Astrocyte (in vitro differentiated cells and primary cell): Measurements from ENCODE around the gene CDC14B. TPM values are rescaled to one million over a fixed set of nuclear protein-coding genes. Genes with fewer than 3 reads are reported as not detected.

ENCODE experiments used
- DNase-seq: peaks from one replicate; pipeline ENCODE4 v3.0.0-alpha.2; 2010; ENCODE audit warnings: low read depth
- FAIRE-seq: peaks from 2 replicates; lab custom pipeline; 2011; peaks lifted over from hg19 to GRCh38; lab: Jason Lieb, UNC
- H2AFZ ChIP-seq: 2 replicates; pipeline ENCODE4 v1.6.0; 2012; ENCODE audit warnings: low read depth, low read length, inconsistent platforms
- H3K27ac ChIP-seq: 2 replicates; pipeline ENCODE4 v1.5.1; 2011; ENCODE audit warnings: low read depth, low read length, inconsistent platforms
- H3K27me3 ChIP-seq: 2 replicates; pipeline ENCODE4 v1.6.0; 2011; ENCODE audit warnings: low read length, inconsistent platforms; ENCODE audit not compliant: insufficient read depth
- H3K36me3 ChIP-seq: 2 replicates; pipeline ENCODE4 v1.5.1; 2011; ENCODE audit warnings: low read length, inconsistent platforms; ENCODE audit not compliant: insufficient read depth
- H3K4me1 ChIP-seq: 2 replicates; pipeline ENCODE4 v1.5.1; 2011; ENCODE audit warnings: low read length, inconsistent platforms; ENCODE audit not compliant: insufficient read depth
- H3K4me2 ChIP-seq: 2 replicates; pipeline ENCODE4 v1.6.0; 2012; ENCODE audit warnings: low read length, inconsistent platforms
- H3K4me3 ChIP-seq: 2 replicates; pipeline ENCODE4 v1.5.1; 2011; ENCODE audit warnings: low read depth, mild to moderate bottlenecking, low read length, inconsistent platforms; ENCODE audit not compliant: insufficient read depth
- H3K79me2 ChIP-seq: 2 replicates; pipeline ENCODE4 v1.6.0; 2012; ENCODE audit warnings: mild to moderate bottlenecking, low read length, inconsistent platforms; ENCODE audit not compliant: insufficient read depth
- H3K9ac ChIP-seq: 2 replicates; pipeline ENCODE4 v1.6.0; 2012; ENCODE audit warnings: mild to moderate bottlenecking, low read length, inconsistent platforms
- H3K9me3 ChIP-seq: 2 replicates; pipeline ENCODE4 v1.5.1; 2012; ENCODE audit warnings: low read depth, mild to moderate bottlenecking, low read length, inconsistent platforms; ENCODE audit not compliant: insufficient read depth
- H4K20me1 ChIP-seq: 2 replicates; pipeline ENCODE4 v1.6.0; 2012; ENCODE audit warnings: low read length, inconsistent platforms; ENCODE audit not compliant: insufficient read depth
- H3K27ac Mint-ChIP-seq: one replicate; pipeline ENCODE4 v1.8.0; 2021; ENCODE audit warnings: mild to moderate bottlenecking, mixed read lengths; ENCODE audit not compliant: unreplicated experiment
- H3K27me3 Mint-ChIP-seq: one replicate; pipeline ENCODE4 v1.8.0; 2021; ENCODE audit warnings: low read depth, mixed read lengths; ENCODE audit not compliant: unreplicated experiment
- H3K36me3 Mint-ChIP-seq: one replicate; pipeline ENCODE4 v1.8.0; 2021; ENCODE audit warnings: low read depth, mixed read lengths; ENCODE audit not compliant: unreplicated experiment
- H3K4me1 Mint-ChIP-seq: one replicate; pipeline ENCODE4 v1.8.0; 2021; ENCODE audit warnings: low read depth, mixed read lengths; ENCODE audit not compliant: unreplicated experiment
- H3K4me3 Mint-ChIP-seq: one replicate; pipeline ENCODE4 v1.8.0; 2021; ENCODE audit warnings: mild to moderate bottlenecking, moderate library complexity, mixed read lengths; ENCODE audit not compliant: unreplicated experiment
- H3K9me3 Mint-ChIP-seq: one replicate; pipeline ENCODE4 v1.8.0; 2021; ENCODE audit warnings: mild to moderate bottlenecking, mixed read lengths; ENCODE audit not compliant: unreplicated experiment
- EZH2 ChIP-seq: IDR thresholded peaks from 2 replicates; pipeline ENCODE4 v1.6.1; 2012; ENCODE audit warnings: mild to moderate bottlenecking, low read length, inconsistent platforms; ENCODE audit not compliant: insufficient read depth
- total RNA-seq: library from RNA; stranded (reverse); gene quantifications from 2 replicates; pipeline ENCODE4 v1.2.1, GENCODE V29; 2021
- TF ChIP-seq, protein P1 (sequence below): IDR thresholded peaks from 2 replicates; pipeline ENCODE4 v1.5.1; 2011; ENCODE audit warnings: low read depth, mild to moderate bottlenecking, inconsistent platforms, low read length, moderate library complexity; ENCODE audit not compliant: insufficient read depth

Gene CDC14B
- total RNA-seq, 1 donor from 2014 or later: 22.5 TPM

DNA sequence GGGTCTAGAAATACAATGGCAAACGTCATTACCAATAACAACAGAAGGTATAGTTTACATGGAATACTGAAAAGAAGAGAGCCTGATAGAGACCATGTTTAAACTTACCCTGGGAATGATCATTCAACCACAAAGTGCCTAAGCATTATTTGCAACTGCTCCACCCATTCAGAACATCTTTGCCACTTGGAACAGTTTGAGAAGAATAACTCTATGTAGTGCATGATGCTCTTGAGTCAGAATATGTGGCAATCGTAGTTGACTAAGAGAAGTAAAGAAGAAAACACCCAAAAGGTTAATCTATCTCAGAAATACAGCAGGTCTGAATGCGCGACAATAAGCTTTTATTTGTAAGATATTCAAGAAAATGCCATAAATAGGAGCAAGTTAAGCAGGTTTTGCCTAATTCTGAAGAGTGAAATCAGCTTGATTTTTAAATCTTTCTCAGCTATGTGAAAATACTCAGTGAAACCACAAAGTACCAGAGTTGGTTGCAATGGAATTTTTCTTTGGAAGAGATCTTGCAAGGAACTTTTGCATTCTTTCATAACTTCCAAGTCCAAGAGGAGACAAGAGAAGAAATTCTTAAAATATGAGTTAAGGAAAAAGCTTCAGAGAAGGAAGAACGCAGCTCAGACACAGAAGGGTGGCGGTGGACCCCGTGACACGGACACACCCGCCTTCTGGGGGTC lies 105.4 kb downstream of the CDC14B start:
- Histone ChIP-seq H3K4me1 (peaks cover 7% of the 10 kb centered on the region), H3K36me3 (peaks cover 4% of the 10 kb centered on the region), H2AFZ (no peak overlapping the region), H3K9me3 (no peaks in the 10 kb centered on the region), H3K4me3 (no peak overlapping the region), H4K20me1 (no peaks in the 10 kb centered on the region), H3K27me3 (no peaks in the 10 kb centered on the region), H3K9ac (peak overlapping the region; percentile 8), H3K79me2 (no peaks in the 10 kb centered on the region), H3K27ac (peak overlapping the region; percentile 51), H3K4me2 (peak overlapping the region; percentile 41)
- Mint-ChIP-seq H3K4me3 (no peak overlapping the region), H3K4me1 (peaks cover 41% of the 10 kb centered on the region), H3K9me3 (no peaks in the 10 kb centered on the region), H3K27ac (peak overlapping the region; percentile 86), H3K27me3 (no peaks in the 10 kb centered on the region), H3K36me3 (peaks cover 3% of the 10 kb centered on the region)
- no peak for TF ChIP-seq EZH2
- TF ChIP-seq, protein P1, sequence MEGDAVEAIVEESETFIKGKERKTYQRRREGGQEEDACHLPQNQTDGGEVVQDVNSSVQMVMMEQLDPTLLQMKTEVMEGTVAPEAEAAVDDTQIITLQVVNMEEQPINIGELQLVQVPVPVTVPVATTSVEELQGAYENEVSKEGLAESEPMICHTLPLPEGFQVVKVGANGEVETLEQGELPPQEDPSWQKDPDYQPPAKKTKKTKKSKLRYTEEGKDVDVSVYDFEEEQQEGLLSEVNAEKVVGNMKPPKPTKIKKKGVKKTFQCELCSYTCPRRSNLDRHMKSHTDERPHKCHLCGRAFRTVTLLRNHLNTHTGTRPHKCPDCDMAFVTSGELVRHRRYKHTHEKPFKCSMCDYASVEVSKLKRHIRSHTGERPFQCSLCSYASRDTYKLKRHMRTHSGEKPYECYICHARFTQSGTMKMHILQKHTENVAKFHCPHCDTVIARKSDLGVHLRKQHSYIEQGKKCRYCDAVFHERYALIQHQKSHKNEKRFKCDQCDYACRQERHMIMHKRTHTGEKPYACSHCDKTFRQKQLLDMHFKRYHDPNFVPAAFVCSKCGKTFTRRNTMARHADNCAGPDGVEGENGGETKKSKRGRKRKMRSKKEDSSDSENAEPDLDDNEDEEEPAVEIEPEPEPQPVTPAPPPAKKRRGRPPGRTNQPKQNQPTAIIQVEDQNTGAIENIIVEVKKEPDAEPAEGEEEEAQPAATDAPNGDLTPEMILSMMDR: no peak
- FAIRE-seq (peak; percentile 88), DNase-seq (peak; percentile 82)

DNA sequence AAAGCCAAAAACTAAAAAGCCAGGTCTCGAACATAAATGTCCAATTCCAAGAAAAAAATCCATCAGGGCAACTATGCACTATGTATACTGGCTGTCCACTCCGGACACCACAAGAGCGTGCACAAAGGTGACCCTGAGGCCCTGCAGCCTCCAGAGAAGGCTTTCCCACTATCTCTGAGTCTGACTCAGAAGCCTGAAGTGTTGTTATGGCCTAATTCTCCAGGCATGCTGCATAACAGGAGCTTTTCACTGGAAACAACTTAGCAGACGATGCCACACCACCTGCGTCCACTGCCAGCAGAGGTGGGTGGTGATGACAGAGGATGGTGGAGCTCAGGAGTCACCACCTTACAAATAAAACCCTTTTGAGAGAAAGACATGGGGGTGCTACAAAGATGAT lies 106.0 kb downstream of the CDC14B start:
- no peaks in the 10 kb centered on the region for H3K9me3 Mint-ChIP-seq
- H3K4me3 ChIP-seq: no peak overlapping the region
- no peaks in the 10 kb centered on the region for H3K27me3 Mint-ChIP-seq
- no peak overlapping the region for H3K4me3 Mint-ChIP-seq
- peaks cover 8% of the 10 kb centered on the region for H3K36me3 Mint-ChIP-seq
- H3K79me2 ChIP-seq: no peaks in the 10 kb centered on the region
- no peak for FAIRE-seq
- H3K9ac ChIP-seq: peak overlapping the region; percentile 8
- H3K27ac Mint-ChIP-seq: peak overlapping the region; percentile 86
- peak; percentile 89 for DNase-seq
- no peak overlapping the region for H2AFZ ChIP-seq
- peaks cover 4% of the 10 kb centered on the region for H3K36me3 ChIP-seq
- H3K27ac ChIP-seq: peak overlapping the region; percentile 51
- peak overlapping the region; percentile 41 for H3K4me2 ChIP-seq
- H3K9me3 ChIP-seq: no peaks in the 10 kb centered on the region
- no peaks in the 10 kb centered on the region for H3K27me3 ChIP-seq
- peaks cover 44% of the 10 kb centered on the region for H3K4me1 Mint-ChIP-seq
- no peak for TF ChIP-seq EZH2
- TF ChIP-seq, protein P1: no peak
- H4K20me1 ChIP-seq: no peaks in the 10 kb centered on the region
- H3K4me1 ChIP-seq: peaks cover 7% of the 10 kb centered on the region

DNA sequence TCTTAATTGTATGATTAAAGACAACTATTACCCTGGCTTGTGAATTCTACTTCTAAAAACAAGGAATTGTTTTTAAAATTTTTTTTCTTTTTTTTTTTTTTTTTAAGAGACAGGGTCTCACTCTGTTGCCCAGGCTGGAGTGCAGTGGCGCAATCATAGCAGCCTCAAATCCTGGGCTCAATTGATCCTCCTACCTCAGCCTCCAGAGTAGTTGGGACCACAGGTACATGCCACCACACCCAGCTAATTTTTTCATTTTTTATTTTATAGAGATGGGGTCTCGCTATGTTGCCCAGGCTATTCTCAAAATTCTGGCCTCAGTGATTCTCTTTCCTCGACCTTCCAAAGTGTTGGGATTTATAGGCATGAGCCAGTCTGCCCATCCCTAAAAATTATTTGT lies 107.4 kb downstream of the CDC14B start:
- Histone ChIP-seq H3K4me2 (no peak overlapping the region), H3K4me1 (peaks cover 7% of the 10 kb centered on the region), H3K9ac (no peak overlapping the region), H3K9me3 (no peaks in the 10 kb centered on the region), H4K20me1 (no peaks in the 10 kb centered on the region), H3K36me3 (peaks cover 4% of the 10 kb centered on the region), H2AFZ (no peak overlapping the region), H3K27ac (no peak overlapping the region), H3K4me3 (no peak overlapping the region), H3K79me2 (no peaks in the 10 kb centered on the region), H3K27me3 (no peaks in the 10 kb centered on the region)
- FAIRE-seq (no peak), DNase-seq (no peak)
- no peaks in the 10 kb centered on the region for H3K9me3 Mint-ChIP-seq
- peaks cover 44% of the 10 kb centered on the region for H3K4me1 Mint-ChIP-seq
- TF ChIP-seq, protein P1: no peak
- H3K36me3 Mint-ChIP-seq: peaks cover 12% of the 10 kb centered on the region
- no peaks in the 10 kb centered on the region for H3K27me3 Mint-ChIP-seq
- no peak overlapping the region for H3K4me3 Mint-ChIP-seq
- no peak overlapping the region for H3K27ac Mint-ChIP-seq
